RCC 7860 (cell line): ENCODE results near the gene DIDO1.
A peak's percentile ranks its signal among the peaks of the same experiment; 100 is the strongest.
"Not testable (repeated sequence)": the region's sequence is repeated elsewhere in the genome, so short reads cannot be mapped to it uniquely, and the experiment has no call there.

Experiments
- DNase-seq: peaks from one replicate; pipeline ENCODE4 v3.0.0-alpha.2; 2015; ENCODE audit warnings: low spot score
- FAIRE-seq: peaks from 2 replicates; lab custom pipeline; 2012; peaks lifted over from hg19 to GRCh38; lab: Jason Lieb, UNC

Gene DIDO1

GRCh38 chr20:62860924-62861691 is 65.2 kb downstream of the DIDO1 start:
- no peak for FAIRE-seq
- DNase-seq: no peak

GRCh38 chr20:62860391-62860923 is 65.8 kb downstream of the DIDO1 start:
- DNase-seq (no peak), FAIRE-seq (no peak)

- FAIRE-seq (no peak), DNase-seq (no peak)
These were observed 66.6 kb downstream of the DIDO1 start for GRCh38 chr20:62859721-62860120.

- DNase-seq (no peak), FAIRE-seq (no peak)
These were observed 68.1 kb downstream of the DIDO1 start for GRCh38 chr20:62858058-62858830.

GRCh38 chr20:62856931-62857619 is 69.2 kb downstream of the DIDO1 start:
- peak; percentile 73 for DNase-seq
- peak; percentile 63 for FAIRE-seq

- FAIRE-seq (no peak), DNase-seq (no peak)
These were observed 71.2 kb downstream of the DIDO1 start for GRCh38 chr20:62855120-62855519.

- FAIRE-seq (no peak), DNase-seq (no peak)
These were observed 72.2 kb downstream of the DIDO1 start for GRCh38 chr20:62854121-62854520.

- DNase-seq, FAIRE-seq: not testable (repeated sequence)
These were observed 73.0 kb downstream of the DIDO1 start for GRCh38 chr20:62853304-62853703.

GRCh38 chr20:62852841-62853240 is 73.5 kb downstream of the DIDO1 start:
- no peak for DNase-seq
- no peak for FAIRE-seq

GRCh38 chr20:62852196-62852595 is 74.1 kb downstream of the DIDO1 start:
- DNase-seq (no peak), FAIRE-seq (no peak)

- DNase-seq: no peak
- no peak for FAIRE-seq
These were observed 75.9 kb downstream of the DIDO1 start for GRCh38 chr20:62850333-62850974.

GRCh38 chr20:62849431-62849830 is 76.9 kb downstream of the DIDO1 start:
- FAIRE-seq: no peak
- DNase-seq: no peak

- DNase-seq, FAIRE-seq: not testable (repeated sequence)
These were observed 77.4 kb downstream of the DIDO1 start for GRCh38 chr20:62848917-62849316.

- DNase-seq (no peak), FAIRE-seq (no peak)
These were observed 80.0 kb downstream of the DIDO1 start for GRCh38 chr20:62846166-62846890.

- no peak for DNase-seq
- FAIRE-seq: no peak
These were observed 80.7 kb downstream of the DIDO1 start for GRCh38 chr20:62845416-62846160.

- FAIRE-seq: no peak
- DNase-seq: no peak
These were observed 82.1 kb downstream of the DIDO1 start for GRCh38 chr20:62844182-62844581.

GRCh38 chr20:62843656-62844055 is 82.6 kb downstream of the DIDO1 start:
- DNase-seq (no peak), FAIRE-seq (no peak)

- DNase-seq: no peak
- FAIRE-seq: no peak
These were observed 84.5 kb downstream of the DIDO1 start for GRCh38 chr20:62841705-62842212.
